Measurements from ENCODE around the gene NT5DC3. TPM values are rescaled to one million over a fixed set of nuclear protein-coding genes. Genes with fewer than 3 reads are reported as not detected.

The NT5DC3 gene
- total and polyA plus RNA-seq, 9 of the 15 experiments (the other 6 are each of a cell fraction or from before 2014, with no cell fraction given), result 6.3 to 33.5 (median 24.5) TPM

- H4K20me1 ChIP-seq (replicated peaks; ENCODE audit: control insufficient read depth, insufficient read depth, low read length), result peaks cover 5% of the 10 kb centered on the region; the same call in 1 of the 2 replicates
- no peak overlapping the region for H3K4me2 ChIP-seq (ENCODE audit: insufficient read depth, low read length)
- DNase-seq (ENCODE audit: extremely low read depth in 1 of 4, low spot score in 3 of 4), result no peak
- WGBS (ENCODE audit: insufficient coverage, low coverage, missing lambda C conversion rate), result 69% methylated on average over 4 of the region's 4 CpGs
- TF ChIP-seq SIX5 (IDR thresholded peaks at IDR 0.05; ENCODE audit: borderline replicate concordance in 1 of 2, insufficient read depth in 1 of 2, low read depth in 1 of 2, low read length in 2 of 2), result no peak
- TF ChIP-seq CEBPB (tag; IDR thresholded peaks at IDR 0.05), result peak; percentile 26; the same call in 1 of the 2 replicates
- FAIRE-seq, result no peak
- ChIA-PET POLR2A (no interaction called here), CTCF (ENCODE audit: low intra/inter-chr PET ratio) (no interaction called here)
- in situ Hi-C loops (cut with MboI) (no loop called here), intact Hi-C loops (cut with micrococcal nuclease) (no loop called here)
- H3K9me1 ChIP-seq (ENCODE audit: control insufficient read depth, insufficient read depth, low read length), result no peaks in the 10 kb centered on the region
- no peak overlapping the region for H2AFZ ChIP-seq (ENCODE audit: low read depth, low read length)
- H3K9me3 ChIP-seq (replicated peaks; ENCODE audit: control insufficient read depth, insufficient read depth, low read depth, low read length), result no peaks in the 10 kb centered on the region
- no peak overlapping the region for H3K27ac ChIP-seq (ENCODE audit: extremely low read depth, low read depth, low read length)
- no peak for ATAC-seq
- peaks cover 56% of the 10 kb centered on the region for H3K79me2 ChIP-seq (ENCODE audit: control insufficient read depth, insufficient read depth, low read length)
- no TSS peak for BruUV-seq (replicated peaks)
- peaks cover 10 to 25% of the 10 kb centered on the region in 2 experiments; a peak in 4 of 5 replicates for H3K4me1 ChIP-seq (replicated peaks in 1 of 2; ENCODE audit: control insufficient read depth in 2 of 2, insufficient read depth in 2 of 2, low read length in 2 of 2)
- H3K27me3 ChIP-seq (ENCODE audit: control insufficient read depth in 2 of 2, insufficient read depth in 2 of 2, low read length in 2 of 2), result no peaks in the 10 kb centered on the region
- H3K4me3 ChIP-seq, result no peak overlapping the region
- 0 out of 4 replicates have a peak overlapping the region, but pooled peaks of 1 of the 2 experiments have one; percentile 39 for H3K9ac ChIP-seq (ENCODE audit: insufficient read depth in 1 of 2, low read depth in 2 of 2, low read length in 2 of 2)
- peaks cover 3% of the 10 kb centered on the region; the same call in 1 of the 3 replicates for H3K36me3 ChIP-seq (ENCODE audit: control insufficient read depth, insufficient read depth, low read length)
Measured at GRCh38 chr12:103839103-103839502, 1.9 kb downstream of the NT5DC3 start.

- H3K4me2 ChIP-seq (ENCODE audit: insufficient read depth, low read length), result no peak overlapping the region
- no peak for TF ChIP-seq ZNF551 (CRISPR knock-in tag; IDR thresholded peaks at IDR 0.05)
- no peak for TF ChIP-seq CSDE1 (IDR thresholded peaks at IDR 0.05)
- no peak for TF ChIP-seq SFPQ (IDR thresholded peaks at IDR 0.05; ENCODE audit: low read depth, low read length)
- no peak for TF ChIP-seq POLR3A (IDR thresholded peaks at IDR 0.05; ENCODE audit: borderline replicate concordance, extremely low read depth, insufficient read depth, insufficient read length)
- no peak for TF ChIP-seq FOS (IDR thresholded peaks at IDR 0.05; ENCODE audit: extremely low read depth, insufficient read length)
- no peak for TF ChIP-seq RAD51 (IDR thresholded peaks at IDR 0.05; ENCODE audit: borderline replicate concordance, low read depth)
- POLR2A ChIA-PET, result interaction anchor here (1.0 kb wide), 1 partner anchor 9 kb away, joined by 3 read pairs; no protein-coding TSS in a partner anchor
- CTCF ChIA-PET (ENCODE audit: low intra/inter-chr PET ratio), result no interaction called here
- H3K36me3 ChIP-seq (ENCODE audit: control insufficient read depth, insufficient read depth, low read length), result peaks cover 10% of the 10 kb centered on the region; the same call in 2 of the 3 replicates
- no peak for FAIRE-seq
- peaks cover 64% of the 10 kb centered on the region for H3K79me2 ChIP-seq (ENCODE audit: control insufficient read depth, insufficient read depth, low read length)
- ATAC-seq, result no peak
- no peaks in the 10 kb centered on the region for H3K9me3 ChIP-seq (replicated peaks; ENCODE audit: control insufficient read depth, insufficient read depth, low read depth, low read length)
- H3K9ac ChIP-seq (ENCODE audit: insufficient read depth in 1 of 2, low read depth in 2 of 2, low read length in 2 of 2), result no peak overlapping the region
- 100% methylated on average over 1 of the region's 1 CpG for WGBS (ENCODE audit: insufficient coverage, low coverage, missing lambda C conversion rate)
- peaks cover 5% of the 10 kb centered on the region; the same call in 1 of the 2 replicates for H4K20me1 ChIP-seq (replicated peaks; ENCODE audit: control insufficient read depth, insufficient read depth, low read length)
- no peak overlapping the region for H3K27ac ChIP-seq (ENCODE audit: extremely low read depth, low read depth, low read length)
- H2AFZ ChIP-seq (ENCODE audit: low read depth, low read length), result no peak overlapping the region
- no peaks in the 10 kb centered on the region for H3K9me1 ChIP-seq (ENCODE audit: control insufficient read depth, insufficient read depth, low read length)
- intact Hi-C loops (cut with micrococcal nuclease) (no loop called here), in situ Hi-C loops (cut with MboI) (no loop called here)
- no peak for DNase-seq (ENCODE audit: extremely low read depth in 1 of 4, low spot score in 3 of 4)
- peaks cover 16 to 27% of the 10 kb centered on the region in 2 experiments; a peak in 4 of 5 replicates for H3K4me1 ChIP-seq (replicated peaks in 1 of 2; ENCODE audit: control insufficient read depth in 2 of 2, insufficient read depth in 2 of 2, low read length in 2 of 2)
- no peak overlapping the region for H3K4me3 ChIP-seq
- H3K27me3 ChIP-seq (ENCODE audit: control insufficient read depth in 2 of 2, insufficient read depth in 2 of 2, low read length in 2 of 2), result no peaks in the 10 kb centered on the region
- BruUV-seq (replicated peaks), result no TSS peak
Measured at GRCh38 chr12:103838254-103838914, 2.6 kb downstream of the NT5DC3 start.
